Gastrocnemius medialis (tissue), 4 donors: ENCODE measurements around the gene B4GALNT1. TPM values are rescaled to one million over a fixed set of nuclear protein-coding genes. Genes with fewer than 3 reads are reported as not detected.

ENCODE experiments used
- ATAC-seq, 2 donors: fragments of 150-250 bp; one replicate each; pipeline ENCODE4 v1.9.1; 2016
- DNase-seq, 2 donors: peaks; one replicate each; pipeline ENCODE4 v3.0.0-alpha.2; 2019
- H3K27ac ChIP-seq, 4 donors: fragments of 200-600 bp; sonication (generic); 1 replicate in 1 of 4; 2 replicates in 3 of 4; pipeline ENCODE4 v1.5.1; 2016 to 2018; ENCODE audit warnings: mild to moderate bottlenecking in 2 of 4, moderate library complexity in 1 of 4
- H3K27me3 ChIP-seq, 3 donors: fragments of 200-600 bp; sonication (generic) in 2 of 3; 1 replicate in 1 of 3; 2 replicates in 2 of 3; pipeline versions ENCODE4 v1.5.1 to v1.6.0; 2016 to 2019; ENCODE audit warnings: mild to moderate bottlenecking in 1 of 3, moderate library complexity in 1 of 3
- H3K36me3 ChIP-seq, 2 donors: fragments of 200-600 bp; sonication (generic) in 1 of 2; one replicate each; pipeline ENCODE4 v1.5.1; 2017 to 2018
- H3K4me1 ChIP-seq, 2 donors: fragments of 200-600 bp; sonication (generic) in 1 of 2; one replicate each; pipeline ENCODE4 v1.5.1; 2016 to 2017; ENCODE audit warnings: mild to moderate bottlenecking in 2 of 2
- H3K4me3 ChIP-seq, 4 donors: fragments of 200-600 bp; sonication (generic) in 3 of 4; 1 replicate in 1 of 4; 2 replicates in 3 of 4; pipeline ENCODE4 v1.5.1; 2016 to 2019; ENCODE audit warnings: mild to moderate bottlenecking in 2 of 4
- H3K9me3 ChIP-seq, 3 donors: fragments of 200-600 bp; sonication (generic) in 2 of 3; 1 replicate in 1 of 3; 2 replicates in 2 of 3; pipeline ENCODE4 v1.5.1; 2016 to 2019
- POLR2A ChIP-seq, 2 donors: fragments of 450-650 bp; IDR thresholded peaks; one replicate each; pipeline ENCODE4 v1.6.1; 2017; ENCODE audit warnings: antibody characterized with exemption in 2 of 2, mild to moderate bottlenecking in 2 of 2, moderate library complexity in 2 of 2
- in situ Hi-C, 4 donors: fragments of 200-750 bp; cut with MboI; loops; one replicate each; pipeline versions ENCODE4 v1.15.0 to v1.8.0; 2017; ENCODE audit warnings: low sequenced_read_pairs in 4 of 4
- intact Hi-C: fragments of 100-400 bp; cut with DNase I; formaldehyde crosslinking; loops from one replicate; pipeline ENCODE4 v1.15.1; 2023; ENCODE audit warnings: low total_unique reads
- total RNA-seq, 4 donors: library from RNA; depleted of rRNA; stranded (reverse); fragments of >200 nt; gene quantifications; one replicate each; pipeline versions ENCODE4 v1.1.0 to v1.2.3, GENCODE V29; 2016
- TF ChIP-seq, protein P1 (sequence below), 5 experiments: fragments of 450-650 bp in 3 of 5; fragments of 200-600 bp in 2 of 5; sonication (generic) in 2 of 5; IDR thresholded peaks in 4 of 5; conservative IDR thresholded peaks in 1 of 5; 1 replicate in 4 of 5; 2 replicates in 1 of 5; pipeline ENCODE4 v1.5.1; 2016 to 2019; ENCODE audit warnings: antibody characterized with exemption in 5 of 5, mild to moderate bottlenecking in 3 of 5, moderate library complexity in 3 of 5

Gene B4GALNT1
- total RNA-seq, 4 donors from 2014 or later = 13.2 to 25.5 (median 16.6) TPM

DNA sequence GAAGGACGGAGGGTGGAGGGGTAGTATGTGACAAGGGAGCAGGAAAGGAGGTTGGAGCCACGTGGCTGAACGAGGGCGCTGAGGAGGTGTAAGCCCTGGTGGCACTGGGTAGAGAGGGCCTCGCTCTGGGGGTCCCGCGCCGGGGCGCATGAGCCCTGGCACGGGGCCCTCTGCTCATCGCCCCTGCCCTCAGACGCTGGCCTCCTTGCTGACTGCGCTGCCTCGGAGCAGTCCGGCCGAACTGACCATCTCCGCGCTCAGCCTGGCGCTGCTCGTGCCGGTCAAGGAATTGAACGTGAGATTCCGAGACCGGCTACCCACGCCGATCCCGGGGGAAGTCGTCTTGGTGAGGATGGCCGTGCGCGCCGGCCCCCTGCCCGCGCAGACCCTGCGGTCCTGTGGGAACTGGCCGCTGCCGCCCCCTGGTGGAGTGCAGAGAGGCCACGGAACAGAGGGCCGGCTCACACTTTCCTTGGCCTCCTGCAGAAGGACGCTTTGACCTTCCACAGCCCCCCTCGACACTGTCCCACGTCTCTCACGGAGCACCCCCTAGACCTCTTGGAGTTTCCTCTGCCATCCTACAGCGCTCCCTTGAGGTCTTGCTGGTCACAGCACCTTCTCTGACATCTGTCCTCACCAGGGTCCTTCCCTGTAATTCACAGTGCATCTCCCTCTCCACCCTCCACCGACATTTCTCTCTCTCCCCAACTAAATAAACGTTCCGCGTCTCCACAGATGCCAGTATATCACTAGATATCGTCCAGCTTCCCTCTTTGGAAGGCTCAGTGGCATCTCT is 11.3 kb downstream of the B4GALNT1 start:
- Histone ChIP-seq H3K4me3 (peak overlapping the region; percentile 37 to 85 (median 56)), H3K4me1 (peaks cover 8 to 14% of the 10 kb centered on the region in 2 donors), H3K36me3 (no peaks in the 10 kb centered on the region), H3K27ac (no peak overlapping the region), H3K27me3 (peaks cover 53 to 69% (median 61%) of the 10 kb centered on the region in 3 donors), H3K9me3 (no peaks in the 10 kb centered on the region)
- intact Hi-C loops (loop anchor here (1.0 to 5.0 kb wide), 2 partner anchors 38 to 164 kb away; partner anchors contain the start of genes GLI1 and INHBE), in situ Hi-C loops (loop anchor here in 2 of 4 donors (5.0 to 10.0 kb wide), 2 partner anchors 34 to 47 kb away; no protein-coding TSS in a partner anchor)
- TF ChIP-seq POLR2A (IDR thresholded peaks at IDR 0.05) = no peak
- TF ChIP-seq, protein P1, sequence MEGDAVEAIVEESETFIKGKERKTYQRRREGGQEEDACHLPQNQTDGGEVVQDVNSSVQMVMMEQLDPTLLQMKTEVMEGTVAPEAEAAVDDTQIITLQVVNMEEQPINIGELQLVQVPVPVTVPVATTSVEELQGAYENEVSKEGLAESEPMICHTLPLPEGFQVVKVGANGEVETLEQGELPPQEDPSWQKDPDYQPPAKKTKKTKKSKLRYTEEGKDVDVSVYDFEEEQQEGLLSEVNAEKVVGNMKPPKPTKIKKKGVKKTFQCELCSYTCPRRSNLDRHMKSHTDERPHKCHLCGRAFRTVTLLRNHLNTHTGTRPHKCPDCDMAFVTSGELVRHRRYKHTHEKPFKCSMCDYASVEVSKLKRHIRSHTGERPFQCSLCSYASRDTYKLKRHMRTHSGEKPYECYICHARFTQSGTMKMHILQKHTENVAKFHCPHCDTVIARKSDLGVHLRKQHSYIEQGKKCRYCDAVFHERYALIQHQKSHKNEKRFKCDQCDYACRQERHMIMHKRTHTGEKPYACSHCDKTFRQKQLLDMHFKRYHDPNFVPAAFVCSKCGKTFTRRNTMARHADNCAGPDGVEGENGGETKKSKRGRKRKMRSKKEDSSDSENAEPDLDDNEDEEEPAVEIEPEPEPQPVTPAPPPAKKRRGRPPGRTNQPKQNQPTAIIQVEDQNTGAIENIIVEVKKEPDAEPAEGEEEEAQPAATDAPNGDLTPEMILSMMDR (IDR thresholded peaks at IDR 0.05 in 4 of 5, conservative IDR thresholded peaks at IDR 0.05 in 1 of 5) = peak; percentile 74 to 94 (median 87)
- no peak for DNase-seq
- peak; percentile 60 to 75 for ATAC-seq

DNA sequence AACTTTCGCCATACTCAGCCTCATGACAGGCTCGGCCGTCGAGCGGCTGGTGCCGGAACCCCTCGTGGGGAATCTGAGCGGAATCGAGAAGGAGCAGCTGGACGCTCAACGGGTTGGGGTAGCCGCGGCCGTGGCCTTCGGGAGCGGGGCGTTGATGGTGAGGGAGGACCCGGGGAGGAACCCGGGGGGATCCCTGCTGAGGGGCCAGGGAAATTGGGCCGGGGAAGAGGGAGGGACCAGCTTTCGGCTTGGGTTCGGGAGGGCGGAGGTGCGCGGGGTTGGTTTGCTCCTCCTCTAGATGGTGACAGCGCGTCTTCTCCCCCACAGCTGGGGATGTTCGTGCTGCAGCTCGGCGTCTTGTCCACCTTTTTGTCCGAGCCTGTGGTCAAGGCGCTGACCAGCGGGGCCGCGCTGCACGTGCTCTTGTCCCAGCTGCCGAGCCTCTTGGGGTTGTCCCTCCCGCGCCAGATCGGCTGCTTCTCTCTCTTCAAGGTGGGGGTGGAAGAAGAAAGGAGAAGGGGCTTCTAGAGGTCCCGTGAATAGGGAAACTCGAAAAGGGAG is 12.0 kb downstream of the B4GALNT1 start:
- Histone ChIP-seq H3K27me3 (peaks cover 56 to 71% (median 62%) of the 10 kb centered on the region in 3 donors), H3K4me1 (peaks cover 8 to 14% of the 10 kb centered on the region in 2 donors), H3K27ac (no peak overlapping the region), H3K4me3 (peak overlapping the region; percentile 37 to 85 (median 56)), H3K9me3 (no peaks in the 10 kb centered on the region), H3K36me3 (no peaks in the 10 kb centered on the region)
- intact Hi-C loops = loop anchor here (1.0 to 5.0 kb wide), 2 partner anchors 38 to 164 kb away; partner anchors contain the start of genes GLI1 and INHBE
- peak; percentile 14 to 25 for ATAC-seq
- no peak for DNase-seq
- TF ChIP-seq POLR2A (IDR thresholded peaks at IDR 0.05) = no peak
- TF ChIP-seq, protein P1 (IDR thresholded peaks at IDR 0.05 in 4 of 5, conservative IDR thresholded peaks at IDR 0.05 in 1 of 5) = no peak
- in situ Hi-C loops = loop anchor here in 2 of 4 donors (5.0 to 10.0 kb wide), 2 partner anchors 34 to 46 kb away; no protein-coding TSS in a partner anchor

DNA sequence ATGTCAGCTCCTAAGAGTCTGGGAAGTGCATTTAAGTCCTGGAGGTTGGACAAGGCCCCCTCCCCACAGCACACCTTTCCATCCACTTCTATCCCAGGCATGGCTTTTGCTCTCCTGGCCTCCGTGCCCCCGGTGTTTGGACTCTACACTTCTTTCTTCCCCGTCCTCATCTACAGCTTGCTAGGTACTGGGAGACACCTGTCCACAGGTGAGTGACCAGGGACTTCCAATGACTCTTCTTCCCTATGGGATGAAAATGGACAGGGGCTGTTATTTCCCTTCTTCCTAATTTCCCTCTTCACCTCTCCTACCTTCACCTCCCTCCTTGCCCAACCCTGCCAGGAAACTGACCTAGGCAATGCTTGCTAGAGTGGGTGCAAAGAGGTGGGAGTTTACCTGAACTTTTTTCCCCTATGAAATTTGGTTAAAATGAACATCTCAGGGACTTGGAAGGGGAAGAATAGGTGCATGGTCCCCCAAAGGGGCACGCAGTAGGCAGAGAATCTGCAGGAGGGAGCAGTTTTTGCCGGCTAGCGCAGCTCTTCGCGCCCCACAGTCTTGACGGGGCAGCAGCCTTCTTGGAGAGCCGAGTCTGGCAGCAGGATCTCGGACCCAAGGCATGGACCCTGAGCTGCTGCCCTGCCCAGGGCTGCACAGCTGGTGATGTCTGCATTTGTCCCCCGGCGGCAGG is 12.6 kb downstream of the B4GALNT1 start:
- Histone ChIP-seq H3K27me3 (peaks cover 61 to 70% (median 62%) of the 10 kb centered on the region in 3 donors), H3K9me3 (no peaks in the 10 kb centered on the region), H3K36me3 (no peaks in the 10 kb centered on the region), H3K27ac (no peak overlapping the region), H3K4me1 (peaks cover 8 to 14% of the 10 kb centered on the region in 2 donors), H3K4me3 (peak overlapping the region in 2 of 4 donors; percentile 50 to 61)
- TF ChIP-seq, protein P1 (IDR thresholded peaks at IDR 0.05 in 4 of 5, conservative IDR thresholded peaks at IDR 0.05 in 1 of 5) = no peak
- TF ChIP-seq POLR2A (IDR thresholded peaks at IDR 0.05) = no peak
- intact Hi-C loops = loop anchor here (5.0 kb wide), 1 partner anchor 163 kb away; the partner anchor contains the start of genes GLI1 and INHBE
- ATAC-seq = no peak
- no peak for DNase-seq
- in situ Hi-C loops = loop anchor here in 2 of 4 donors (5.0 to 10.0 kb wide), 2 partner anchors 33 to 46 kb away; no protein-coding TSS in a partner anchor
